ENCODE measurements around the gene CARD10. TPM values are rescaled to one million over a fixed set of nuclear protein-coding genes. Genes with fewer than 3 reads are reported as not detected.

CARD10 gene
- total and polyA plus RNA-seq, 8 donors = 10.3 to 19.7 (median 15.4) TPM

DNA sequence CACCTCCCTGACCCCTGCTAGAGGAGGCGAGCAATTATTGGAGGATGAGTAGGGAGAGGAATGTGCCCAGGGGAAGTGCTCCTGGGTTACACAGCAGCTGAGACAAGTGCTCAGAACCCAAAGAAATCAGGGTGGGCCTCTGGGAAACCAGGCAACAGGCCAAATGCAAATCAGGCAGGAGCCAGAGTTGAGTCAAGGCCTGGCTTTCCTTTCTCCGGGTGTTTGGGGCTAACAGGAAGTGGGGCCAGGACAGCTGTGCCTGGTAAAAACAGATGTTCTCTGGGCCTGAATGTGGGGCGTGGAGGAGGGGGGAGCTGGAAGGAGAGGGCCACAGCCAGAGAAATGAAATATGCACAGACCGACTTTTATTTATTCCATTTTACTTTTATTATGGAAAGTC is 55.0 kb downstream of the CARD10 start:
- TF ChIP-seq, protein P1, sequence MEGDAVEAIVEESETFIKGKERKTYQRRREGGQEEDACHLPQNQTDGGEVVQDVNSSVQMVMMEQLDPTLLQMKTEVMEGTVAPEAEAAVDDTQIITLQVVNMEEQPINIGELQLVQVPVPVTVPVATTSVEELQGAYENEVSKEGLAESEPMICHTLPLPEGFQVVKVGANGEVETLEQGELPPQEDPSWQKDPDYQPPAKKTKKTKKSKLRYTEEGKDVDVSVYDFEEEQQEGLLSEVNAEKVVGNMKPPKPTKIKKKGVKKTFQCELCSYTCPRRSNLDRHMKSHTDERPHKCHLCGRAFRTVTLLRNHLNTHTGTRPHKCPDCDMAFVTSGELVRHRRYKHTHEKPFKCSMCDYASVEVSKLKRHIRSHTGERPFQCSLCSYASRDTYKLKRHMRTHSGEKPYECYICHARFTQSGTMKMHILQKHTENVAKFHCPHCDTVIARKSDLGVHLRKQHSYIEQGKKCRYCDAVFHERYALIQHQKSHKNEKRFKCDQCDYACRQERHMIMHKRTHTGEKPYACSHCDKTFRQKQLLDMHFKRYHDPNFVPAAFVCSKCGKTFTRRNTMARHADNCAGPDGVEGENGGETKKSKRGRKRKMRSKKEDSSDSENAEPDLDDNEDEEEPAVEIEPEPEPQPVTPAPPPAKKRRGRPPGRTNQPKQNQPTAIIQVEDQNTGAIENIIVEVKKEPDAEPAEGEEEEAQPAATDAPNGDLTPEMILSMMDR (IDR thresholded peaks at IDR 0.05) = no peak
- ATAC-seq = no peak
- intact Hi-C loops (cut with DNase I) = no loop called here

DNA sequence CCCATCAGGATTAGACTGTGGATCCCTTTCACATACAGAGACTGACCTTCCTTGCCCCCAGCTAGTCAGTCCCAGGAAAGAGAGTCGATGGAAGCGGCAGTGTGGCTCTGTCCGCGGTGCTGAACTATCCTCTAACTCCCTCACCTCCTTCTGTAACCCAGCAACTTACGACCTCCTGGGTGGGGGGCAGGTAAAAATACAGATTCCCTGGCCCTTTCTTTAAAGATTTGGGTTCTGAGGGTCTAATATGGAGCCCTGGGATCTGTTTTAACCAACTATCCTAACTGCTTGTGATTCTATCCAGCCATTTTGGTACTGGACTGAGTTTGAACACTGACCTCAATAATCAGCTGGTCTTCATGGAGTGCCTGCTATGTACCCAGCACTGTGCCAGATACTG is 56.2 kb downstream of the CARD10 start:
- Histone ChIP-seq H3K27me3 (peaks cover 0 to 24% of the 10 kb centered on the region in 2 donors), H3K27ac (no peak overlapping the region), H3K9me3 (no peaks in the 10 kb centered on the region), H3K36me3 (peaks cover 0 to 18% of the 10 kb centered on the region in 2 donors), H3K4me1 (no peaks in the 10 kb centered on the region), H3K4me3 (no peak overlapping the region)
- DNase-seq = no peak
- peak; percentile 72 for ATAC-seq
- TF ChIP-seq, protein P1 (IDR thresholded peaks at IDR 0.05) = no peak
- intact Hi-C loops (cut with DNase I) = no loop called here

More for the DNA sequence above, 55.0 kb downstream of the CARD10 start:
- Histone ChIP-seq H3K9me3 (no peaks in the 10 kb centered on the region), H3K36me3 (peaks cover 0 to 23% of the 10 kb centered on the region in 2 donors), H3K27me3 (peaks cover 0 to 24% of the 10 kb centered on the region in 2 donors), H3K4me1 (no peaks in the 10 kb centered on the region), H3K27ac (no peak overlapping the region), H3K4me3 (no peak overlapping the region)
- peak in 1 of 4 donors; percentile 4 for DNase-seq

DNA sequence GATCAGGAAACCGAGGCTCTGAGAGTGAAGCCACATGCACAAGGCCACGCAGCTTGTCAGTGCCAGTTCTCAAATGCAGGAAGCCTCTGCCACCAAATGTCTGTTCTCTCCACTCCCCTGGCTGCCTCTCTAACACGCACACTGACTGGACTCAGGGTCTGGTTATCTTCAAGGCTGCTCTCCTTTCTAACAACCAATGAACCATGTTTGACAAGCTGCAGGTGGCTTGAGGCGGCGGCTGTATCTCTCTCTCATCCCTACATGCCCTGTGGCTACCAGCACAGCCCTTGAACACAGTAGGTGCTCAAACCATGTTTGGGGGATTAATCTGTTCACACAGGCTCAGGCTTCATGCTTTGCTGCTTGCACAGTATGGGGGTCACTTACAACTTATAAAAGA is 56.8 kb downstream of the CARD10 start:
- DNase-seq (peak in 1 of 4 donors; percentile 19), ATAC-seq (no peak)
- H3K27me3 ChIP-seq = peaks cover 0 to 24% of the 10 kb centered on the region in 2 donors
- no peak overlapping the region for H3K27ac ChIP-seq
- H3K4me1 ChIP-seq = no peaks in the 10 kb centered on the region
- peaks cover 0 to 14% of the 10 kb centered on the region in 2 donors for H3K36me3 ChIP-seq
- no peaks in the 10 kb centered on the region for H3K9me3 ChIP-seq
- intact Hi-C loops (cut with DNase I) = no loop called here
- H3K4me3 ChIP-seq = no peak overlapping the region
- TF ChIP-seq, protein P1 (IDR thresholded peaks at IDR 0.05) = no peak

DNA sequence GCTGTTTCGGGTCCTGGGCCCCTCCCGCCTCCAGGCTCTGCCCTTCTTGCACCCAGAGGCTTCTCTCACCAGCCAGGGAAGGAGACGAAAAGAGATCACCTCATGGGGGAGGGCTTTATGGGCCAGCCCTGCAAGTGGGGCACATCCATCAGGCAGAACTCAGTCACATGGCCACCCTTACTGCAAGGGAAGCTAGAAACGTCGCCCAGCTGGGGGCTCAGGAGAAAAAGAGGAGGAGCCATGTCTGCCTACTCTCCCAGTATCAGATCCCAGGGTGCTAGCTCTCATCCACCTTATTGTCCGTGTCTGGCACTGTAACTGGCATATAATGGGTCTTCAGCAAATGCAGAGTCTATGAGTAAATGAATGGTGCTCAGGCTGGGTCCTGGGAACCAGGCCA is 57.3 kb downstream of the CARD10 start:
- TF ChIP-seq, protein P1 (IDR thresholded peaks at IDR 0.05) = no peak
- DNase-seq (peak in 1 of 4 donors; percentile 13), ATAC-seq (no peak)
- Histone ChIP-seq H3K4me3 (no peak overlapping the region), H3K4me1 (no peaks in the 10 kb centered on the region), H3K36me3 (peaks cover 0 to 13% of the 10 kb centered on the region in 2 donors), H3K27me3 (peaks cover 0 to 24% of the 10 kb centered on the region in 2 donors), H3K27ac (no peak overlapping the region), H3K9me3 (no peaks in the 10 kb centered on the region)
- intact Hi-C loops (cut with DNase I) = no loop called here

DNA sequence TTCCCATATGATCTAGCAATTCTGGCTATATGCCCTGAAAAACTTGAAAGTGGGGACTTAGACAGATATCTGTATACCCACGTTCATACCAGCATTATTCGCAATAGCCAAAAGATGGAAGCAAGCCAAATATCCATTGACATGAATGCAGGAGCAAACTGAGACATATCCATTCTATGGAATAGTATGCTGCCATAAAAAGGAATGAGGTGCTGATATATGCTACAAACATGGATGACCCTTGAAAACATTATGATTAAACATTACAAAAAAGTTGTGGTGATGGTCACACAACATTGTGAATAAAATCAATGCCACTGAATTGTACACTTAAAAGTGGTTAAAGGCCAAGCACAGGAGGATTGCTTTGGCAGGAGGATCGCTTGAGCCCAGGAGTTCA is 58.5 kb downstream of the CARD10 start:
- TF ChIP-seq, protein P1 (IDR thresholded peaks at IDR 0.05) = no peak
- ATAC-seq = no peak

More for the DNA sequence above, 58.5 kb downstream of the CARD10 start:
- intact Hi-C loops (cut with DNase I) = no loop called here
- H3K27me3 ChIP-seq = peaks cover 0 to 22% of the 10 kb centered on the region in 2 donors
- peaks cover 0 to 3% of the 10 kb centered on the region in 2 donors for H3K4me1 ChIP-seq
- H3K9me3 ChIP-seq = no peaks in the 10 kb centered on the region
- no peak overlapping the region for H3K27ac ChIP-seq
- no peak for DNase-seq
- H3K4me3 ChIP-seq = no peak overlapping the region
- peaks cover 0 to 2% of the 10 kb centered on the region in 2 donors for H3K36me3 ChIP-seq
